ENCODE results near the gene RNU5B-1. TPM values are rescaled to one million over a fixed set of nuclear protein-coding genes. Genes with fewer than 3 reads are reported as not detected.
"Not testable (repeated sequence)": the region's sequence is repeated elsewhere in the genome, so short reads cannot be mapped to it uniquely, and the experiment has no call there.

The RNU5B-1 gene
- total RNA-seq, 1 donor from 2014 or later: not detected

DNA sequence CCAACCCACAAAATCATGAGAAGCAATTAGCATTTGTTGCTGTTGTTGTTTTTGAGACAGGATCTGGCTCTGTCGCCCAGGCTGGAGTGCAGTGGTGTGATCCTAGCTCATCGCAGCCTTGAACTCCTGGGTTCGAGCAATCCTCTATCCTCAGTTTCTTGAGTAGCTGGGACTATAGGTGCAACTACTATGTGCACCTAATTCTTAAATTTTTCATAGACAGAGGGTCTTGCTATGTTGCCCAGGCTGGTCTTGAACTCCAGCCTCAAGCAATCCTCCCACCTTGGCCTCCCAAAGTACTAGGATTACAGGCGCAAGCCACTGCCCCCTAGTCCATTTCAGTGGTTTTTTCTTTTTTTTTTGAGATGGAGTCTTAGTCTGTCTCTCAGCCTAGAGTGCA is 36.1 kb upstream of the RNU5B-1 start:
- Histone ChIP-seq H3K4me3 (no peak overlapping the region), H2AFZ (replicated peaks) (no peak overlapping the region), H3K9me3 (ENCODE audit: low read depth) (no peaks in the 10 kb centered on the region), H3F3A (ENCODE audit: low read depth) (no peaks in the 10 kb centered on the region), H3K27ac (no peak overlapping the region), H3K27me3 (no peaks in the 10 kb centered on the region), H3K79me2 (ENCODE audit: low read depth) (no peaks in the 10 kb centered on the region), H3K36me3 (no peaks in the 10 kb centered on the region), H4K20me1 (ENCODE audit: low read depth) (no peaks in the 10 kb centered on the region), H3K4me2 (no peak overlapping the region), H3K4me1 (no peaks in the 10 kb centered on the region), H3K9ac (no peak overlapping the region)
- Mint-ChIP-seq H3K27ac (no peak overlapping the region), H3K4me3 (no peak overlapping the region), H3K27me3 (ENCODE audit: insufficient read depth, low read depth) (no peaks in the 10 kb centered on the region), H3K36me3 (peaks cover 2% of the 10 kb centered on the region), H3K4me1 (peaks cover 2% of the 10 kb centered on the region), H3K9me3 (no peaks in the 10 kb centered on the region)
- TF ChIP-seq, protein P1, sequence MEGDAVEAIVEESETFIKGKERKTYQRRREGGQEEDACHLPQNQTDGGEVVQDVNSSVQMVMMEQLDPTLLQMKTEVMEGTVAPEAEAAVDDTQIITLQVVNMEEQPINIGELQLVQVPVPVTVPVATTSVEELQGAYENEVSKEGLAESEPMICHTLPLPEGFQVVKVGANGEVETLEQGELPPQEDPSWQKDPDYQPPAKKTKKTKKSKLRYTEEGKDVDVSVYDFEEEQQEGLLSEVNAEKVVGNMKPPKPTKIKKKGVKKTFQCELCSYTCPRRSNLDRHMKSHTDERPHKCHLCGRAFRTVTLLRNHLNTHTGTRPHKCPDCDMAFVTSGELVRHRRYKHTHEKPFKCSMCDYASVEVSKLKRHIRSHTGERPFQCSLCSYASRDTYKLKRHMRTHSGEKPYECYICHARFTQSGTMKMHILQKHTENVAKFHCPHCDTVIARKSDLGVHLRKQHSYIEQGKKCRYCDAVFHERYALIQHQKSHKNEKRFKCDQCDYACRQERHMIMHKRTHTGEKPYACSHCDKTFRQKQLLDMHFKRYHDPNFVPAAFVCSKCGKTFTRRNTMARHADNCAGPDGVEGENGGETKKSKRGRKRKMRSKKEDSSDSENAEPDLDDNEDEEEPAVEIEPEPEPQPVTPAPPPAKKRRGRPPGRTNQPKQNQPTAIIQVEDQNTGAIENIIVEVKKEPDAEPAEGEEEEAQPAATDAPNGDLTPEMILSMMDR (IDR thresholded peaks at IDR 0.05): no peak
- TF ChIP-seq EZH2 (IDR thresholded peaks at IDR 0.05) (no peak), EZH2phosphoT487 (IDR thresholded peaks at IDR 0.05) (no peak)
- no peak for DNase-seq (ENCODE audit: low spot score)

- not testable (repeated sequence) for H3K36me3 Mint-ChIP-seq; H3K9me3 ChIP-seq (ENCODE audit: low read depth); H3K4me3 ChIP-seq; H3K27me3 Mint-ChIP-seq (ENCODE audit: insufficient read depth, low read depth); H3K36me3 ChIP-seq; H3K79me2 ChIP-seq (ENCODE audit: low read depth); H3K4me2 ChIP-seq; H3K27me3 ChIP-seq; H3K4me1 ChIP-seq; H3K9ac ChIP-seq; H3K9me3 Mint-ChIP-seq; H4K20me1 ChIP-seq (ENCODE audit: low read depth); H3K4me3 Mint-ChIP-seq; H3K27ac Mint-ChIP-seq; H3F3A ChIP-seq (ENCODE audit: low read depth); H3K4me1 Mint-ChIP-seq; H3K27ac ChIP-seq
- TF ChIP-seq, protein P1 (IDR thresholded peaks at IDR 0.05): peak; percentile 80
- peak overlapping the region; percentile 69 for H2AFZ ChIP-seq (replicated peaks)
- DNase-seq (ENCODE audit: low spot score): peak; percentile 85
Measured at GRCh38 chr15:65270811-65271545, 33.5 kb upstream of the RNU5B-1 start.

DNA sequence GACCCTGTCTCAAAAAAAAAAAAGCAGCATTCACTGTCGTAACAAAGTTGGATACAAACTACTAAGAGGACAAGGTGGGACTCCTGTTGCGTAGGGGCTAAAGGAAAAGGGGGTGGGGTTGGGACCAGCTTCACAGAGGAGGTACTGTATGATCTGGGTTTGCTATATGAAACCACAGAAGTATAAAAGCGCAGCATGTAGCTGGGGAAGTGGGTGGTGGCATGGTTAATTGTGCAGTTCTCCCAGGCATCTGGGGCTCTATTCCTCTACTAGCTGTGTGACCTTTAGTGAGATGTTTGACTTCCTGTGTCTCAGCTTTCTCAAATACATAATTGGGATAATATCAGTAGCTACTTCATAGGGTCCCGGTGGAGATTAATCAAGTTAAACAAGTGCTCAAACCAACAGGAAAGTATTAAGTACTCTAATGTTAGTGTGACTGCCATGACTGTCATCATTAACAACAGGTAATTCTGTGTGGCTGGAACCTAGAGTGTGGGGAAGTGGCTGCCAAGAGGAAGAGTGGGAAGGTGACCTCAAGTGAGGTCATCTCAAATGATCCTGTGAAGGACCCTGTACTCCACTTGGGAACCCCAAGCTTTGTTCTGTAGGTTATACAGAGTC is 29.3 kb upstream of the RNU5B-1 start:
- H4K20me1 ChIP-seq (ENCODE audit: low read depth): no peaks in the 10 kb centered on the region
- H3K27me3 Mint-ChIP-seq (ENCODE audit: insufficient read depth, low read depth): peaks cover 3% of the 10 kb centered on the region
- no peak for TF ChIP-seq EZH2phosphoT487 (IDR thresholded peaks at IDR 0.05)
- TF ChIP-seq, protein P1 (IDR thresholded peaks at IDR 0.05): no peak
- no peak for TF ChIP-seq EZH2 (IDR thresholded peaks at IDR 0.05)
- no peak overlapping the region for H2AFZ ChIP-seq (replicated peaks)
- H3K9me3 Mint-ChIP-seq: no peaks in the 10 kb centered on the region
- peaks cover 8% of the 10 kb centered on the region for H3K36me3 Mint-ChIP-seq
- H3F3A ChIP-seq (ENCODE audit: low read depth): no peaks in the 10 kb centered on the region
- DNase-seq (ENCODE audit: low spot score): no peak
- H3K27me3 ChIP-seq: no peaks in the 10 kb centered on the region
- no peak overlapping the region for H3K9ac ChIP-seq
- H3K27ac ChIP-seq: no peak overlapping the region
- H3K79me2 ChIP-seq (ENCODE audit: low read depth): no peaks in the 10 kb centered on the region
- H3K4me3 Mint-ChIP-seq: no peak overlapping the region
- no peaks in the 10 kb centered on the region for H3K4me1 ChIP-seq
- H3K4me3 ChIP-seq: no peak overlapping the region
- no peaks in the 10 kb centered on the region for H3K36me3 ChIP-seq
- no peak overlapping the region for H3K4me2 ChIP-seq
- H3K4me1 Mint-ChIP-seq: peaks cover 5% of the 10 kb centered on the region
- no peak overlapping the region for H3K27ac Mint-ChIP-seq
- no peaks in the 10 kb centered on the region for H3K9me3 ChIP-seq (ENCODE audit: low read depth)

Data from neural progenitor cell (in vitro differentiated cells).